ENCODE data around the gene RGS9. TPM values are rescaled to one million over a fixed set of nuclear protein-coding genes. Genes with fewer than 3 reads are reported as not detected.

Gene RGS9
- total and polyA plus RNA-seq, 2 of the 13 experiments (the other 11 are each of a cell fraction or from before 2014, with no cell fraction given): 0.44 to 0.74 TPM

GRCh38 chr17:65196617-65197016 is 59.4 kb downstream of the RGS9 start (continued):
- no peak for TF ChIP-seq ZFP91 (CRISPR knock-in tag; IDR thresholded peaks at IDR 0.05; ENCODE audit: borderline replicate concordance)
- no peak for TF ChIP-seq RBAK (CRISPR knock-in tag; IDR thresholded peaks at IDR 0.05)
- TF ChIP-seq MXD3 (CRISPR knock-in tag; IDR thresholded peaks at IDR 0.05): no peak
- no peak for TF ChIP-seq MTA1 (CRISPR knock-in tag; IDR thresholded peaks at IDR 0.05; ENCODE audit: borderline replicate concordance)
- TF ChIP-seq KDM6A (CRISPR knock-in tag; IDR thresholded peaks at IDR 0.05; ENCODE audit: low read depth): no peak

GRCh38 chr17:65197201-65197600 is 60.0 kb downstream of the RGS9 start:
- Histone ChIP-seq H3K4me3 (replicated peaks in 1 of 3; ENCODE audit: insufficient read depth in 1 of 3, low read depth in 2 of 3, low read length in 3 of 3) (no peak overlapping the region), H3K4me1 (ENCODE audit: insufficient read depth, low read length) (peaks cover 2% of the 10 kb centered on the region), H3K9ac (ENCODE audit: insufficient read depth, low read depth, low read length) (no peak overlapping the region), H3K36me3 (replicated peaks in 1 of 2; ENCODE audit: control insufficient read depth in 1 of 2, insufficient read depth in 2 of 2, low read length in 2 of 2) (no peaks in the 10 kb centered on the region), H3K79me2 (ENCODE audit: insufficient read depth, low read length) (no peaks in the 10 kb centered on the region), H4K20me1 (ENCODE audit: insufficient read depth, low read length) (no peaks in the 10 kb centered on the region; the same call in 1 of the 2 replicates), H3K27me3 (ENCODE audit: control insufficient read depth in 1 of 2, insufficient read depth in 2 of 2, low read length in 2 of 2) (peaks cover 3 to 13% of the 10 kb centered on the region in 2 experiments; a peak in 4 of 5 replicates), H3K4me2 (ENCODE audit: low read depth, low read length) (no peak overlapping the region), H3K27ac (ENCODE audit: extremely low read length, insufficient read depth, low read length) (no peak overlapping the region), H3K9me3 (ENCODE audit: low read length) (no peaks in the 10 kb centered on the region), H2AFZ (ENCODE audit: low read length) (no peak overlapping the region)
- ChIA-PET CTCF (ENCODE audit: low intra/inter-chr PET ratio, low total read pairs) (no interaction called here), POLR2A (no interaction called here)
- ATAC-seq (no peak), FAIRE-seq (no peak), DNase-seq (ENCODE audit: low spot score) (no peak)
- WGBS (ENCODE audit: low lambda C conversion rate): 28% methylated on average over 5 of the region's 5 CpGs
- intact Hi-C loops (cut with micrococcal nuclease; ENCODE audit: unreplicated experiment) (no loop called here), in situ Hi-C loops (cut with HindIII; ENCODE audit: extremely low pct_ligation_motif_present, low pct_unique_long_range_greater_than_20kb) (no loop called here)
- BruUV-seq (replicated peaks): no TSS peak
- TF ChIP-seq REST (IDR thresholded peaks at IDR 0.05; ENCODE audit: borderline replicate concordance in 1 of 2, low read depth in 1 of 2, low read length in 2 of 2): no peak
- TF ChIP-seq ERF (CRISPR knock-in tag; IDR thresholded peaks at IDR 0.05): no peak
- no peak for TF ChIP-seq ZNF780A (CRISPR knock-in tag; IDR thresholded peaks at IDR 0.05)
- no peak for TF ChIP-seq RFXANK (CRISPR knock-in tag; IDR thresholded peaks at IDR 0.05)
- no peak for TF ChIP-seq RERE (CRISPR knock-in tag; IDR thresholded peaks at IDR 0.05; ENCODE audit: low read depth)
- TF ChIP-seq PPARG (CRISPR knock-in tag; conservative IDR thresholded peaks at IDR 0.05): no peak

Data from HepG2 (cell line).